H9 (cell line): Measurements from ENCODE around the gene SETMAR. TPM values are rescaled to one million over a fixed set of nuclear protein-coding genes. Genes with fewer than 3 reads are reported as not detected.

Experiments used
- DNase-seq: peaks from one replicate; pipeline ENCODE4 v3.0.0-alpha.2; 2017
- H2AFZ ChIP-seq: one replicate; pipeline ENCODE4 v1.6.1; 2013; ENCODE audit warnings: mild to moderate bottlenecking, low read length, control low read depth, moderate library complexity
- H2AK5ac ChIP-seq: 2 replicates; pipeline ENCODE4 v1.6.1; 2013; ENCODE audit warnings: low read length, control low read depth, mixed read lengths; ENCODE audit not compliant: insufficient read length
- H2BK120ac ChIP-seq: one replicate; pipeline ENCODE4 v1.6.1; 2013; ENCODE audit warnings: low read depth, mild to moderate bottlenecking, low read length, control low read depth, inconsistent platforms; ENCODE audit not compliant: poor library complexity, severe bottlenecking
- H2BK12ac ChIP-seq: 2 replicates; pipeline ENCODE4 v1.6.1; 2013; ENCODE audit warnings: low read length, control low read depth, mixed read lengths, low read depth; ENCODE audit not compliant: insufficient read length
- H2BK15ac ChIP-seq: 2 replicates; pipeline ENCODE4 v1.6.1; 2013; ENCODE audit warnings: low read depth, low read length, control low read depth
- H2BK20ac ChIP-seq: one replicate; pipeline ENCODE4 v1.6.1; 2013; ENCODE audit warnings: low read depth, mild to moderate bottlenecking, low read length, control low read depth, inconsistent platforms; ENCODE audit not compliant: poor library complexity, severe bottlenecking
- H2BK5ac ChIP-seq: 2 replicates; pipeline ENCODE4 v1.6.1; 2013; ENCODE audit warnings: low read length, control low read depth, mixed read lengths; ENCODE audit not compliant: insufficient read length
- H3K14ac ChIP-seq: 2 replicates; pipeline ENCODE4 v1.6.1; 2013; ENCODE audit warnings: low read length, control low read depth; ENCODE audit not compliant: insufficient read depth
- H3K18ac ChIP-seq: 2 replicates; pipeline ENCODE4 v1.6.1; 2013; ENCODE audit warnings: low read depth, mild to moderate bottlenecking, mixed read lengths, low read length, control low read depth; ENCODE audit not compliant: insufficient read length
- H3K23ac ChIP-seq: 2 replicates; pipeline ENCODE4 v1.6.1; 2013; ENCODE audit warnings: low read length, control low read depth, mixed read lengths, low read depth; ENCODE audit not compliant: insufficient read length
- H3K23me2 ChIP-seq: 2 replicates; pipeline ENCODE4 v1.6.1; 2013; ENCODE audit warnings: low read depth, mild to moderate bottlenecking, mixed read lengths, low read length, control low read depth; ENCODE audit not compliant: insufficient read length, poor library complexity, severe bottlenecking
- H3K27ac ChIP-seq: 2 replicates; pipeline ENCODE4 v1.5.1; 2013; ENCODE audit warnings: low read length, control low read depth, mixed read lengths, low read depth; ENCODE audit not compliant: insufficient read length
- H3K27me3 ChIP-seq: 2 replicates; pipeline ENCODE4 v1.6.1; 2013; ENCODE audit warnings: low read length, control low read depth, inconsistent platforms; ENCODE audit not compliant: insufficient read depth
- H3K4ac ChIP-seq: 2 replicates; pipeline ENCODE4 v1.6.1; 2013; ENCODE audit warnings: low read depth, mild to moderate bottlenecking, control low read depth, inconsistent platforms, low read length, moderate library complexity
- H3K4me1 ChIP-seq: 2 replicates; pipeline ENCODE4 v1.6.1; 2013; ENCODE audit warnings: low read length, control low read depth, inconsistent platforms; ENCODE audit not compliant: insufficient read depth
- H3K4me2 ChIP-seq: 2 replicates; pipeline ENCODE4 v1.6.1; 2013; ENCODE audit warnings: low read length, control low read depth, mixed read lengths; ENCODE audit not compliant: insufficient read length, insufficient read depth
- H3K56ac ChIP-seq: 2 replicates; pipeline ENCODE4 v1.6.1; 2013; ENCODE audit warnings: low read depth, mild to moderate bottlenecking, mixed read lengths, low read length, control low read depth; ENCODE audit not compliant: insufficient read length
- H3K79me1 ChIP-seq: 2 replicates; pipeline ENCODE4 v1.6.1; 2013; ENCODE audit warnings: low read depth, mild to moderate bottlenecking, moderate library complexity, low read length, control low read depth, inconsistent platforms; ENCODE audit not compliant: insufficient read depth, poor library complexity, severe bottlenecking
- H3K79me2 ChIP-seq: 2 replicates; pipeline ENCODE4 v1.6.1; 2013; ENCODE audit warnings: low read length, control low read depth, inconsistent platforms; ENCODE audit not compliant: insufficient read depth
- H3K9ac ChIP-seq: 2 replicates; pipeline ENCODE4 v1.6.1; 2013; ENCODE audit warnings: low read length, control low read depth, mixed read lengths; ENCODE audit not compliant: insufficient read length; ENCODE audit errors: extremely low read depth
- H3K9me3 ChIP-seq: one replicate; pipeline ENCODE4 v1.6.1; 2013; ENCODE audit warnings: low read depth, low read length, inconsistent platforms; ENCODE audit not compliant: control insufficient read depth
- H3T11ph ChIP-seq: one replicate; pipeline ENCODE4 v1.6.1; 2013; ENCODE audit warnings: mild to moderate bottlenecking, low read length, control low read depth, inconsistent platforms
- H4K20me1 ChIP-seq: one replicate; pipeline ENCODE4 v1.6.1; 2013; ENCODE audit not compliant: control insufficient read depth, insufficient read length, insufficient read depth
- H4K5ac ChIP-seq: 2 replicates; pipeline ENCODE4 v1.6.1; 2013; ENCODE audit warnings: low read depth, mild to moderate bottlenecking, mixed read lengths, low read length, control low read depth; ENCODE audit not compliant: insufficient read length
- H4K8ac ChIP-seq: replicated peaks from 2 replicates; pipeline ENCODE4 v1.6.1; 2013; ENCODE audit warnings: low read length, control low read depth, mixed read lengths, low read depth; ENCODE audit not compliant: insufficient read length
- H4K91ac ChIP-seq: 2 replicates; pipeline ENCODE4 v1.6.1; 2013; ENCODE audit warnings: low read depth, mild to moderate bottlenecking, moderate library complexity, mixed read lengths, low read length, control low read depth; ENCODE audit not compliant: insufficient read length
- H3K27ac Mint-ChIP-seq, 3 experiments: 2 replicates in 2 of 3; 3 replicates in 1 of 3; pipeline ENCODE4 v1.8.0; 2020 to 2021; ENCODE audit warnings: mixed read lengths in 3 of 3, mild to moderate bottlenecking in 1 of 3, moderate library complexity in 1 of 3
- H3K27me3 Mint-ChIP-seq: 2 replicates; pipeline ENCODE4 v1.8.0; 2021; ENCODE audit warnings: low read depth, mild to moderate bottlenecking, moderate library complexity, mixed read lengths
- H3K36me3 Mint-ChIP-seq, 3 experiments: 2 replicates in 2 of 3; 3 replicates in 1 of 3; pipeline ENCODE4 v1.8.0; 2020 to 2021; ENCODE audit warnings: low read depth in 3 of 3, mixed read lengths in 3 of 3; ENCODE audit not compliant: insufficient read depth in 1 of 3
- H3K4me1 Mint-ChIP-seq, 2 experiments: 2 replicates each; pipeline ENCODE4 v1.8.0; 2020; ENCODE audit warnings: mixed read lengths in 2 of 2
- H3K4me3 Mint-ChIP-seq, 2 experiments: 2 replicates in 1 of 2; 3 replicates in 1 of 2; pipeline ENCODE4 v1.8.0; 2020 to 2021; ENCODE audit warnings: mild to moderate bottlenecking in 2 of 2, mixed read lengths in 2 of 2, moderate library complexity in 1 of 2
- H3K9me3 Mint-ChIP-seq, 2 experiments: 2 replicates in 1 of 2; 3 replicates in 1 of 2; pipeline ENCODE4 v1.8.0; 2020; ENCODE audit warnings: mild to moderate bottlenecking in 2 of 2, mixed read lengths in 2 of 2, moderate library complexity in 1 of 2
- WGBS: extraction: QIAGEN DNeasy Blood & Tissue Kit; methylation state at CpG from one replicate; pipeline ENCODE4 v1.1.7; 2013; ENCODE audit warnings: missing lambda C conversion rate, low lambda C conversion rate, mixed read lengths; ENCODE audit not compliant: insufficient read length; ENCODE audit errors: extremely low coverage; 5-methylcytosine and 5-hydroxymethylcytosine counted together
- total RNA-seq: library from RNA; stranded (reverse); gene quantifications from 2 replicates; pipeline ENCODE4 v1.2.1, GENCODE V29; 2021
- TF ChIP-seq, protein P1 (sequence below): fragments of 200-600 bp; sonication (generic); conservative IDR thresholded peaks from 3 replicates; pipeline ENCODE4 v1.8.0; 2021; ENCODE audit warnings: antibody characterized with exemption, mild to moderate bottlenecking

Gene SETMAR
- total RNA-seq, 1 experiment from 2014 or later, result 29.1 TPM

DNA sequence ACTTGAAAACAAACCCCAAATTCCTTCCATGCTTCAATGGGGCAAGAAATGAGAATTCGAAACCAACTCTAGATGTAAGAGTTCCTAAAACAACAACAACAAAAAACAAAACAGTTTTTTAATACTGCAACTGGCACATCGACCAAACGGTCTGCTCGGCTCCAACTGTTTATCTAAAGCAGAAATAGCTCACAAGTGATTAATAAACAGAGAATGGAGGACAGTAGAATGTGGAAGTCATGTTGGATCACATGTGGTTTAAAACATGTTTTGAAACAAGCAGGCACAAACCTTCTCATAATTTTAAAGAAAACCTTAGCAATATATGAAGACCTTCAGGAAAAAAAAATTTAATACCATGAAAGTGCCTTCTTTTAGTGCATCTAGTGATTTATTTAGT is 55.1 kb downstream of the SETMAR start:
- H3T11ph ChIP-seq, result no peak overlapping the region
- whole genome bisulfite sequencing, result no CpG with 5 or more reads among the region's 4 CpGs
- H3K4me1 ChIP-seq, result no peaks in the 10 kb centered on the region
- no peaks in the 10 kb centered on the region for H3K27me3 Mint-ChIP-seq
- H3K27me3 ChIP-seq, result no peaks in the 10 kb centered on the region
- no peak overlapping the region for H2BK20ac ChIP-seq
- H3K79me2 ChIP-seq, result no peaks in the 10 kb centered on the region
- no peak overlapping the region for H3K56ac ChIP-seq
- H3K4me1 Mint-ChIP-seq, result no peaks in the 10 kb centered on the region
- H4K91ac ChIP-seq, result no peak overlapping the region
- H3K9ac ChIP-seq, result no peak overlapping the region
- H3K27ac ChIP-seq, result no peak overlapping the region
- no peak overlapping the region for H2AFZ ChIP-seq
- H3K23me2 ChIP-seq, result no peaks in the 10 kb centered on the region
- no peak overlapping the region for H2AK5ac ChIP-seq
- H3K4me2 ChIP-seq, result no peak overlapping the region
- H4K8ac ChIP-seq, result no peak overlapping the region
- no peak overlapping the region for H4K5ac ChIP-seq
- TF ChIP-seq, protein P1, sequence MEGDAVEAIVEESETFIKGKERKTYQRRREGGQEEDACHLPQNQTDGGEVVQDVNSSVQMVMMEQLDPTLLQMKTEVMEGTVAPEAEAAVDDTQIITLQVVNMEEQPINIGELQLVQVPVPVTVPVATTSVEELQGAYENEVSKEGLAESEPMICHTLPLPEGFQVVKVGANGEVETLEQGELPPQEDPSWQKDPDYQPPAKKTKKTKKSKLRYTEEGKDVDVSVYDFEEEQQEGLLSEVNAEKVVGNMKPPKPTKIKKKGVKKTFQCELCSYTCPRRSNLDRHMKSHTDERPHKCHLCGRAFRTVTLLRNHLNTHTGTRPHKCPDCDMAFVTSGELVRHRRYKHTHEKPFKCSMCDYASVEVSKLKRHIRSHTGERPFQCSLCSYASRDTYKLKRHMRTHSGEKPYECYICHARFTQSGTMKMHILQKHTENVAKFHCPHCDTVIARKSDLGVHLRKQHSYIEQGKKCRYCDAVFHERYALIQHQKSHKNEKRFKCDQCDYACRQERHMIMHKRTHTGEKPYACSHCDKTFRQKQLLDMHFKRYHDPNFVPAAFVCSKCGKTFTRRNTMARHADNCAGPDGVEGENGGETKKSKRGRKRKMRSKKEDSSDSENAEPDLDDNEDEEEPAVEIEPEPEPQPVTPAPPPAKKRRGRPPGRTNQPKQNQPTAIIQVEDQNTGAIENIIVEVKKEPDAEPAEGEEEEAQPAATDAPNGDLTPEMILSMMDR, result no peak
- H3K23ac ChIP-seq, result no peak overlapping the region
- no peaks in the 10 kb centered on the region for H3K36me3 Mint-ChIP-seq
- no peak overlapping the region for H2BK120ac ChIP-seq
- 0 out of 7 replicates have a peak overlapping the region, but pooled peaks of 1 of the 3 experiments have one; percentile 34 for H3K27ac Mint-ChIP-seq
- H2BK15ac ChIP-seq, result no peak overlapping the region
- no peak overlapping the region for H3K14ac ChIP-seq
- H2BK5ac ChIP-seq, result no peak overlapping the region
- H3K18ac ChIP-seq, result no peak overlapping the region
- no peak for DNase-seq
- no peaks in the 10 kb centered on the region for H3K9me3 Mint-ChIP-seq
- H3K4me3 Mint-ChIP-seq, result no peak overlapping the region
- no peaks in the 10 kb centered on the region for H4K20me1 ChIP-seq
- no peaks in the 10 kb centered on the region for H3K9me3 ChIP-seq
- H3K4ac ChIP-seq, result no peak overlapping the region
- no peaks in the 10 kb centered on the region for H3K79me1 ChIP-seq
- H2BK12ac ChIP-seq, result no peak overlapping the region
